GM21529 (cell line): Measurements from ENCODE around the gene EIF4A3.

Source experiments
- ATAC-seq: cut with Tn5 transposase; IDR thresholded peaks from one replicate; pipeline ENCODE4 v1.9.1; 2021; ENCODE audit not compliant: unreplicated experiment

Gene EIF4A3

DNA sequence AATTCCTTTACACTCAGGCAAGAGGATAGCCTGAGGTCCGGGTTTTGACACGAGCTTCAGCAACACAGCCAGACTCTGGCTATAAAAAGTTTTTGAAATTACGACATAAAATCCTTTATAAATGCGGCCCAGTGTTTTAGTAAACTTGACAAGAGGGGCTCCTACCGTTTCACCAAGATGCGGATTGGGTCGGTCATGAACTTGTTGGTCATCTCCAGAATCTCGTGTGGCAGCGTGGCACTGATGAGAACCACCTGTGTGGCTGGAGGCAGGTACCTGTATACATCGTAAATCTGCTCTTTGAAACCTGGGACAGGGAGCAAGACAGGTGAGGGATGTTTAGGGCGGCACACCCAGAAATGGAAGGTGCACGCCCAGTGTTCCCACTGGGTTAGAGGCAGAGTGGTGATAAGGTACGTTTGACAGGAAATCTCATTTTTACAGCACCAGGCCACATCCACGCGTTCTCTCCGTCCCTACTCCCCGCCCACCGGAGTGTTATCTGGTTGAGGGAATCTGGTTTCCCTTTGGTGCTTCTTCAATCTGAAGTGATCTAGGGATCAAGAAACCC, 8.0 kb downstream of the EIF4A3 start:
- ATAC-seq = no peak

DNA sequence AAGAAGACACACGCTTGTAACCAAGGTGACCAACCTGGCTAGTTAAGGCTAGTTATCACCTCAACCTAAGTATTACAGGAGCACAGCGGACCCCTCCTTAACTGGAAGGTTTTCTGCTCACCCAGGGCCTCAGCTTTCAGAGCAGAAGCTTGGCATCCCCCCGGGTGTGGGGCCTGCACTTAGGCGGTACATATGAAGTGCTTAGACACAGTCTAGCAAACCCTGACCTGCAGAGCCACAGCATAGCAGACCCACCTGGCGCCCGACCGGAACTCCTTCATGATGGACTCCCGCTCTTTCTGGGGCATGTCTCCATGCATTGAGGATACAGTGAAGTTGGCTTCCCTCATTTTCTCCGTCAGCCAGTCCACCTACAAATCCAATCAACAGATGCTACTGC, 9.8 kb downstream of the EIF4A3 start:
- ATAC-seq = no peak

DNA sequence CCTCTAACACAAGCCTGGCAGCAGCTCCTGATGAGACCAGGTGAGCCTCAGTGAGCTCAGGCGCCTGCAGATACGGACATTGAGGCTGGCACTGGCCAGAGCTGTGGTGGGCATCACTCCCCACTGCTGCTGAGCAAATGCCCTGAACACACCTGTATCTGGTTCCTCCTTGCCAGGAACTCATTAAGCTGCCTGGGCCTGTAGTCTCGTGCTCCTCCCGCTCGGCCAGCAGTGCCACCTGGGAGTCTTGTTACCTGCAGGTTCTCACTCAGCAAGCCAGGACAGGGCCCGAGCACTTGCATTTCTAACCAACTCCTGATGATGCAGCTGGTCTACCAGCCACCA, 13.3 kb downstream of the EIF4A3 start:
- no peak for ATAC-seq

DNA sequence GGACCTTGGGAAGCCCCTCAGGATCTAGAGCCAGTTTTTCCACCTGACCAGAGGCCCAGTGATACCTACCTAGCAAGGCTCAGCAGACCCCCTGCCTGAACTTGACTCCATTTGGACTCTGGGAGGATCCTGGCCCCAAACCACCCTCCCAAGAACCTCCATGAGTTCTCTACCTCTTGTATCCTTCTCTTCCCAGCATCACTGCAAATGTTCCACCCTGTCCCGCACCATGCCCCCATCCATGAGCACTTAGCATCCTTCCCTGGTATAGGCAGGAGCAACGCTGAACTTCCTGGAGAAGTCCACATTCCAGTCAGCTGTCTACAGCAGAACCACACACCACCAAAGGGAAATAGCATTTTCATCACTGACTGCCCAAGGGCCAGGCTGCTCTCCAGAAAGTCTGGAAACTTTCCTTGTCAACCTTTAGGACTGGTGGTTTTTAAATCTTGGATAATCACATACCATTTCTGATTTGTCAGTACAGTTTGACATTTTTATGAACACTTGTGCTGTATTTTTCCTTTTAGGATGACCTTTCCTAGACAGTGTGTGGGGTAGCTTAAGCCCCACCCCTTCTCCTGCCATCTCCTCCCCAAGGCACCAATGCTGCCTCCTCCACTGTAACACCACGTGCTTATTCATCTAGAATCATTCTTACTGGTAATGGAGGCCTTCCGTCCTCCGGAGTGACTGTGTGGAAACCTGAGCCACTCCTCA, 13.9 kb downstream of the EIF4A3 start:
- ATAC-seq = no peak

DNA sequence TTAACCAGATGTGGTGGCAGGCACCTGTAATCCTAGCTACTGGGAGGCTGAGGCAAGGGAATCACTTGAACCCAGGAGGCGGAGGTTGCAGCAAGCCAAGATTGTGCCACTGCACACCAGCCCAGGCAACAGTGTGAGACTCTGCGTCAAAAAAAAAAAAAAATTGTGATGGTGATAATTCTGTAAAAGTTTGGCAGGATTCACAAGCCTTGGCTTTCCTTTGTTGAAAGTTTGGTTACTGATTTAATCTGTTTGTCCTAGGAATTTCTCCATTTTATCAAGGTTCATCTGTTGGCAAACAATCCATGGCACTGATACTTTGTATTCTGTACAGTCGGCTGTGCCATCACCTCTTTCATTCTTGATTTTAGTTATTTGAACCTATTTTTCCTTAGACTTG, 15.9 kb downstream of the EIF4A3 start:
- no peak for ATAC-seq

DNA sequence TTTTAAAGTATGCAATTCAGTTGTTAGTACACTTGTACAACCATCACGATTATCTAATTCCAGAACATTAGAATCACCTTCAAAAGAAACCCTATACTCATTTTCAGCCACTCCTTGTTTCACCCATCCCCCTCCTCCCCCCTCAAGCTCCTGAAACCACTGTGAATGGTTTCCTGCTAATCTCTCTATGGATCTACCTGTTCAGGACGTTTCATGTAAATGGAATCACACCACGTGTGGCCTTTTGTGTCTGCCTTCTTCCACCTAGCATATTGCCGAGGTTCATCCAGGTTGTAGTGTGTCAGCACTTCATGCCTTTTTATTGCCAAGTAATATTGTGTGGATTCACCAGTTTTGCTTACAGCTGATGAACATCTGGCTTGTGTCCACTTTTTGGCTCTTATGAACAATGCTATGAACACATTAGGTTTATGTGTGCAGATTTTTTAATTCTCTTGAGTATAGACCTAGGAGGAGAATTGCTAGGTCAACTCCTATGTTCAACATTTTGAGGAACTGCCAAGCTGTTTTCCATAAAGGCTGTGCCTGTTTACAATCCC, 17.8 kb downstream of the EIF4A3 start:
- no peak for ATAC-seq

DNA sequence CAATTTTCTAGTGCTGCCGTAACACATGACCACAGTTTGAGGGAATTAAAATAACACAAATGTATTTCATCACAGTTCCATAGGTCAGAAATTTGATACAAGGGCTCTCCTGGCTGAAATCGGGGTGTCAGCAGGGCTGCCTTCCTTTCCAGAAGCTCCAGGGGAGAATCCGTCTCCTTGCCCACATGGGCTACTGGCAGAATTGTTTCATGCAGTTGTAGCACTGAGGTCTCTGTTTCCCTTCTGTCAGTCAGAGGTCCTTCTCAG, 20.5 kb downstream of the EIF4A3 start:
- no peak for ATAC-seq

DNA sequence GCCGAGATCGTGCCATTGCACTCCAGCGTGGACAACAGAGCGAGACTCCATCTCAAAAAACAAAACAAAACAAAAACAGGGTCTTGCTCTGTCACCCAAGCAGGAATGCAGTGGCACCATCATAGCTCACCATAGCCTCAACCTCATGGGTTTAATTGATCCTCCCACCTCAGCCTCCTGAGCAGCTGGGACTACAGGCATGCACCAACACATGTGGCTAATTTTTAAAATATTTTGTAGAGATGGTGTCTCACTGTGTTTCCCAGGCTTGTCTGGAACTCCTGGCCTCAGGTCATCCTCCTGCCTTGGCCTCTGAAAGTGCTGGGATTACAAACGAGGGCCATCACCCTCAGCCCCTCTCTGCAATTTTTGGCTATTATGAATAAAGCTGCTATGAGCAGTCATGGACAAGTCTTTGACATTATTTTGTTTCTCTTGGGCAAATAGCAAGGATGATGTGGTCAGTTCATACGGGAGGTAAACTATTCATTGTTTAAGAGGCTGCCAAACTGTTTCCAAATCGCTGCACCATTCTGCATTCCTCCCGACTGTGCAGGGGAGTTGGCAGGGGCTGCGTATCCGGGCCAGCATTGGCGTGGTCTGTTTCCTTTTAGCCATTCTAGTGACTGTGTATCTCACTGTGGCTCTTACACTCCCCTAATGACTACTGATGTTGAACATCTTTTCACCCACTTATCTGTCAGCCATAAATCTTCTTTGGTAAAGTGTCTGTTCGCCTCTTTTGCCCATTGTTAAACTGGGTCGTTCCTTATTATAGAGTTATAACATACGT, 21.1 kb downstream of the EIF4A3 start:
- ATAC-seq = no peak

DNA sequence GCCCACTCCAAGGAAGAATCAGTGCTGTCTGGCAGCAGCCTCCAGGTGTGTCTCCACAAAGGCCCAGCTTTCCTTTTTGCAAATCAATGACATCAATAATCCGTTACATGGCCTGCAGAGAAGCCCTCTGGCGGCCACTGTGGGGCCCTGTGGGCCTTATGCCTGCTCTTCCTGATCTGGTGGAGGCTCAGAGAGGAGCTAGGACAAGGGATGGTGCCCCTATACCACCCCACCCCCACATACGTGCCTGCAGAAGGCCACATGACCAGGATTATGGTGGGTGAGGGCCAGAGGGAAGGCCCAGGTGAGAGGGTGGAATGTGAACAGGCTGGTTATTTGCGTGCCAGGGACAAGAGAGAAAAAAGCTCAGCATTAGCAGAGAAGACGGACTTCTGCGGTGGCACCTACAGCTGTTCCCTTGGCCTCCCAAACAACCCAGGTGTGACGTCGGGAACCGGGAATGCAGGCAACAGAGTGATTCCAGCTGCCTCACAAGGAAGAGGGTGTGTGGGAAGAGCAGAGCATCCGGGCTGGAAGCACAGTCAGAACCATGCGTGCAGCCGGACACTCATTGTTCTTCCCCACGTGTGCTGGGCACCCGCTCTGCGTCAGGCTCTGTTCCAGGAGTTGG, 22.5 kb downstream of the EIF4A3 start:
- ATAC-seq = no peak

DNA sequence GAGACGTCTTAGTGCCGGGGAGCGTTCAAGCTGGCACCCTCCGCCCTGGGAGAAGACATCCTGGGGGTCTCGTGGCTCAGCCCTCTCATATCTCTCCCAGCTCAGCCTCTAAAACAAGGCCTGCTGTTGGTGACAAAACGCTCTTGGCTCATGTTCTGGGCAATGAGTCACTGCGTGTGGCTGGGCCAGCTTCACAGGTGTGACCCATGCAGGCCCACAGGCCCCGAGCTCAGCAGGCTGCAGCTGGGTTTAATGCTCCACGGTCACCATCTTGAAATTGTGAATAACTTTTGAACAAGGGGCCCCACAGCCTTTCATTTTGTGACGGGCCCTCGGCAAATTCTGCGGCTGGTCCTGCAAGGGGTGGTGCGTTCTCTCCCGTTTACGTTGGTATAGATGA, 23.1 kb downstream of the EIF4A3 start:
- ATAC-seq = no peak

DNA sequence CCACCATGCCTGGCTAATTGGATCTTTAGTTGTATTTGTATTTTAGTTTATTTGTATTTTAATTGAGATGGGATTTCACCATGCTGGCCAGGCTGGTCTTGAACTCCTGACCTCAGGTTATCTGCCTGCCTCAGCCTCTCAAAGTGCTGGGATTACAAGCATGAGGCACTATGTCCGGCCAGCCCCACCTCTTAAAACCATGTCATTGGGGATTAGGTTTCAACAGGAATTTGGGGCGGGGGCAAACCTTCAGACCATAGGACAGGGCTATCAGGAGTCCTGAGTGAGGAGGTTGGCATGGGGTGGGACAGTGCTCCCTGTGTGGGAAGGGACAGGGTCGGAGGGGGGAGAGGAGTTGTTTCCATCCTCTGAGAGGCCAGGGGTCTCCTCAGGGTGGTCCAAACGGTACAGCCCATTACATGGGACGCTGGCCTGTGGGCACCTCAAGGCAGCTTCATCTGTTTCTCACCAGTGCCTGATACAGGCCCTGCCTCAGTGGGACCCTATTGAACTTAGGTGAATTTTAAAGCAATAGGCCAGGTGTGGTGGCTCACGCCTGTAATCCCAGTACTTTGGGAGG, 23.9 kb downstream of the EIF4A3 start:
- no peak for ATAC-seq

DNA sequence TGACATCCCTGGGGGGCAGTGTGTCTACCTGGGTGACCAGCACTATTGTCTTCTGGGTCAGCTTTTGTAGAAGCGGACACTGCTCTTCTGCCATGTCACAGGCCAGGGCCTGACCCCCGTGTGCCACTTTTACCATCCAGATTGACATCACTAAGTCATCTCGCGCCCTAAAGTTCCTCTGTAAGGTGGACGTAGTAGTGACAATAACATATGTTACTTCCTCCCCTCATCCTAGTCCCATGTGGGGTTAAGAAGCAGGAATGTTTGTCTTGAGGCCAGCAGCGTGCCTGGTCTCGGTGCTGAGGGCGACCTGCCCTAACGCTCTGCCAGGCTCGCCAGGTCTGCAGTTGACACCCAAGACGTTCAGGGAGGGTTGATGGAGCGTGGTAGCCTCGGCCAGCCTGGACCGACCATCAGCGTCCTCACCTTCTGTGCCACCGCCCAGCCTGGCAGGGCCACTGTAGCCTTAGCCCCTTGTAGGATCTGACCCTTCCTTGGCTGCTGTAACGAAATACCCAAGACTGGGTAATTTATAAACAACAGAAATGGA, 24.8 kb downstream of the EIF4A3 start:
- ATAC-seq = no peak

DNA sequence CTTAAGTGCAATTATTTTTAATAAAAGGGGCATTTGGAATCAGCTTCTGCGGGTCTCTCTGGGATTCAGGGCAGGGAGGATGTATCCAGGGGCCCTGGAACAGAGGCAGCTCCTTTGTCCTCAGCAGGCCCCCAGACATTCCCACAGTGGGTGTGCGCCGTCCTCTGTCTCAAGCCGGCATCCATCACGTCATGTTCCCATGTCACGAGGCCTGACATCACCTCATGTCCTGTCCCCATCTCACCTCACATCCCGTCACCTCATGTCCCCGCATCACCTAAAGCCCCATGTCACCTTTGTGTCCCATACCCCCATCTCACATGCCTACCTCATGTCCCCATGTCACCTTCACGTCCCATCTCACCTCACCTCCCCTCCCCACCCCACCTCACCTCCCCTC, 27.1 kb downstream of the EIF4A3 start:
- no peak for ATAC-seq

DNA sequence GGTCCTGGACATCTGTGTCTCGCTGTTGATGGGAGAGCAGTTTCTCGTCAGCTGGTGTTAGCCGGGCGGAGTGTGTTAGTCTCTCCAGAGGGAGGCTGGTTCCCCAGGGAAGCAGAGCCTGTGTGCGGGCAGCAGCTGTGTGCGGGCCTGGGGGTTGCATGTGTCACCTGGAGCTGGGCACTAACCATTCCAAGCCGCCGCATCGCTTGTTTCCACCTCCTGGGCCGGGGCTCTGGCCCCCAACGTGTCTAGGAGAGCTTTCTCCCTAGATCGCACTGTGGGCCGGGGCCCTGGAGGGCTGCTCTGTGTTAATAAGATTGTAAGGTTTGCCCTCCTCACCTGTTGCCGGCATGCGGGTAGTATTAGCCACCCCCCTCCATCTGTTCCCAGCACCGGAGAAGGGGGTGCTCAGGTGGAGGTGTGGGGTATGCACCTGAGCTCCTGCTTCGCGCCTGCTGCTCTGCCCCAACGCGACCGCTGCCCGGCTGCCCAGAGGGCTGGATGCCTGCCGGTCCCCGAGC, 27.6 kb downstream of the EIF4A3 start:
- no peak for ATAC-seq

DNA sequence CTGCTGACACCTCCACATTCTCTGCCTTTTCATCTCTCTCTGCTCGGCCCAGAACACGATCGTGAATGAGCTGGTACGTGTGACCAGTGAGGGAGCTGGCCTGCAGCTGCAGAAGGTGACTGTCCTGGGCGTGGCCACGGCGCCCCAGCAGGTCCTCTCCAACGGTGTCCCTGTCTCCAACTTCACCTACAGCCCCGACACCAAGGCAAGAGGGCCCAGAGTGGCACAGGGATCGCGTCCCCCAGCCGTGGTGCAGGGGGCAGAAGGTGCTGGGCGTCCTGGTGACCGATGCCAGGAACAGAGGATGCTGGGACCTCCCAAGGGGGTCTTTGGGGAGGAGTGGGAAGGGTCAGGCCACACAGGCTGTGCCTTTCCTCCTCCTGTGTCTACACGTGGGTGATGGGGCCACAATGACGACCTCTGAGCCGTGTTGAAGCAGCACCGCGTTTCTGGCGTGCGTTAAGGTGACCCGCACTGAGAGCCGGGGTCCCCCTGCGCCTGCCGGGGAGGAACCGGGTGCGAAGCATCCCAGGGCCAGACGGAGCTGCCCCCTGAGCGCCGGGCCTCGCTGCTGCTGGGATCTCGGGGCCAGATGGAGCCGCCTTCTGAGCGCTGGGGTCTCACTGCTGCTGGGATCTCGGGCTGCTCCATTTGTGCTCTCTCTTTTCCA, 28.2 kb downstream of the EIF4A3 start:
- no peak for ATAC-seq

DNA sequence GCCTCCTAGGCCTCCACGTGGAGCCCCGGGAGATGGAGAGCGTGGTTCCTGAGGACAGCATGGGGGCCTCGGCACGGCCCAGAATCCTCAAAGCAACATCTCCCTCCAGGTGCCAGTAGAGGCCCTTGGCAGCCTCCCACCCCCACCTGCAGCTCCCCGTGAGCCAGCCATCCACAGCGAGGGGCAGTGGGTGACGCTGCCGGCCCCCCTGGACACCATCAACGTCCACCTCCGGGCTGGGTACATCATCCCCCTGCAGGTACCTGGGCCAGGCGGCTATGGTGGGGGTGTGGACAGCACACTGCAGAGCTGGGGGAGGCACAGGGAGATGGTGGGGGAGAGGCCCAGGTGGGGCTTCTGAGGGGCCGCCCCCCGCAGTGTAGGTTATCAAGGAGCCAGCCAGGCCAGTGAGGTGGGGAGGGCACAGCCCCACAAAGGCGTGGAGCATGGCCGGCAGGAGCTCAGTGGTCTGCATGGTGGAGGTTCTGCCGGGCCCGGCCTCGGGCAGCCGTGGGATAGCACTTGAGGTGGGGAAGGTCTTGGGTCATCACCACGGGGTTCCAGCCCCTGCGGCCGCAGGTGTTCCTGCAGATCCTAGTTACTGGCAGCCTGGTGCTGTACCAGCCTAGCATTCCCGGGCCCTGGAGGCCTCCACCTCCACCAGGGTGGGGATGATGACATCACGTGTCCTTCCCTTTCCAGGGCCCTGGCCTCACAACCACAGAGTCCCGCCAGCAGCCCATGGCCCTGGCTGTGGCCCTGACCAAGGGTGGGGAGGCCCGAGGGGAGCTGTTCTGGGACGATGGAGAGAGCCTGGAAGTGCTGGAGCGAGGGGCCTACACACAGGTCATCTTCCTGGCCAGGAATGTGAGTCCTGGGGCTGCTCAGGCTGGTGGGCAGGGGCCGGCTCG, 29.2 kb downstream of the EIF4A3 start:
- no peak for ATAC-seq

DNA sequence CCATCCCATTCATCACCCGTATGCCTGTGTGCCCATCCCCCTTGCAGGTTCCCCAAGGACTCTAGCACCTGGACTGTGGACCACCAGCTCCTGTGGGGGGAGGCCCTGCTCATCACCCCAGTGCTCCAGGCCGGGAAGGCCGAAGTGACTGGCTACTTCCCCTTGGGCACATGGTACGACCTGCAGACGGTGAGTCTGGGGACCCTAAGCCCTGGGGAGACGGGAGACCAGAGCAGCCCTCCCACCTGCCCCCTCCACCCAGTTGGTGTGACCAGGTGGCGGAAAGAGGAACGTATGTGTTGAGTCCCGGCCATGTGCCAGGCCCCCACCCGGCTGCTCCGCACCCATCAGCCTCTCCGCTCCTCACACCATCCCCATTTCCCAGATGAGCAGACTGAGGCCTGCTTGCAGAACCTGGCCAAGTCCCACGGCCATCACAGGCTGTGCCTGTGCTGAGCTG, 30.0 kb downstream of the EIF4A3 start:
- ATAC-seq = no peak

DNA sequence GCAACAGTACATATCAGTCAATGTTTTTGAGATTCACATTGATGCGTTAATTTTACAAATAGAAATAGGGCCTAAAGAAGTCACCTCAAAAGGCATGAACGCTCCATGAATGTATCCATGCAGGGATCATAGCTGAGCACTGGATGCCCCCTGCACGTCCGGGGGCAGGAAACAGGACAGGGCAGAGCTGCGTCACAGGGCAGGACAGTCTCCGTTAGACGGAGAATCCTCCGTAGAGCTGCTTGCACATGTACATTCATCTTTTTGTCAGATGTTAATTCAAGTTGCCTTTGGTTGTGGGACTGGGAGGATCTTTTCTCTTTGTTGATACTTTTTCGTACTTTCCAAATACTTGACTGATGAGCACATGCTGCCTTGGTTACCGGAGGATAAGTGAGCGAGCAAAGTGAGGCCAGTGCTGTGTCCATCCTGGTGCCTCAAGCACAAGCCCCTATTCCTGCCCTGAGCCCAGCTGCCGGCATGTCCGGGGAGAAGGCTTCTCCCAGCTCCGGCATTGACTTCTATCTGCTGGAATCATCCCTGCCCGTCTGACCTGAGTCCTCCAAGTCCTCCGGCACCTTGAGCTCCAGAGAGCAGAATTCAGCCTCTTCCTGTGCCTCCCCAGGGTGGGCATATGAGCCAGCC, 30.5 kb downstream of the EIF4A3 start:
- ATAC-seq = no peak

DNA sequence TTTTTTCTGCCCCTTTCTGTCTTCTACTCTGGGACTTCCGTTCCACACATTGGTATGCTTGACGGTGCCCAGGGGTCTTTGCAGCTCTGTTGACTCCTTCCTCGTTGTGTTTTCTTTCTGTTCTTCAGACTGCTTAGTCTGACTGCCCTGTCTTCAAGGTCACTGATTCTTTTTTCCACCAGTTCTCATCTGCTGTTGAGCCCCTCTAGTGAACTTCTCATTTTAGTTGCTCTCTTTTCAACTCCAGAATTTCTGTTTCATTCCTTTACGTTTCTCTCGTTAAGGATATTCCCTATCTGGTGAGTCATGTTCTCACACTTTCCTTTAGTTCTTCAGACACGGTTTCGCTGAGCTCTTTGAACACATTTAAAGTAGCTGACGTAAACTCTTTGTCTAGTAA, 31.8 kb downstream of the EIF4A3 start:
- ATAC-seq = no peak
